SK-N-SH treated with all-trans-retinoic acid at 6 μM for 48 hours (cell line): ENCODE measurements around the gene GRIK3.

Experiments
- BACH2 ChIP-seq: fragments of 250-450 bp; sonication (Bioruptor Pico); IDR thresholded peaks from 2 replicates; pipeline ENCODE4 v1.9.0; 2021; ENCODE audit warnings: mild to moderate bottlenecking, borderline replicate concordance
- CREB5 ChIP-seq: fragments of 250-450 bp; sonication (Bioruptor Pico); IDR thresholded peaks from 2 replicates; pipeline ENCODE4 v1.5.1; 2020; ENCODE audit warnings: low read depth, mild to moderate bottlenecking, moderate library complexity
- CSDC2 ChIP-seq: fragments of 250-450 bp; sonication (Bioruptor Pico); IDR thresholded peaks from 2 replicates; pipeline ENCODE4 v1.5.0; 2020; ENCODE audit warnings: mild to moderate bottlenecking, moderate library complexity
- ESRRG ChIP-seq: fragments of 250-450 bp; sonication (Bioruptor Pico); IDR thresholded peaks from 2 replicates; pipeline ENCODE4 v1.6.1; 2021; ENCODE audit warnings: mild to moderate bottlenecking
- GLIS3 ChIP-seq: fragments of 250-450 bp; sonication (Bioruptor Pico); IDR thresholded peaks from 2 replicates; pipeline ENCODE4 v1.5.0; 2020; ENCODE audit warnings: mild to moderate bottlenecking, moderate library complexity
- PATZ1 ChIP-seq: fragments of 250-450 bp; sonication (Bioruptor Pico); IDR thresholded peaks from 2 replicates; pipeline ENCODE4 v1.8.0; 2020; ENCODE audit warnings: mild to moderate bottlenecking, moderate library complexity, borderline replicate concordance
- PPARA ChIP-seq: fragments of 250-450 bp; sonication (Bioruptor Pico); IDR thresholded peaks from 2 replicates; pipeline ENCODE4 v1.5.0; 2020; ENCODE audit warnings: mild to moderate bottlenecking, borderline replicate concordance
- TCF4 ChIP-seq: fragments of 250-450 bp; sonication (Bioruptor Pico); IDR thresholded peaks from 2 replicates; pipeline ENCODE4 v1.8.0; 2021; ENCODE audit warnings: mild to moderate bottlenecking, moderate library complexity, borderline replicate concordance
- TSHZ2 ChIP-seq: fragments of 250-450 bp; sonication (Bioruptor Pico); IDR thresholded peaks from 2 replicates; pipeline ENCODE4 v1.5.0; 2020; ENCODE audit warnings: mild to moderate bottlenecking, moderate library complexity
- ZNF70 ChIP-seq: fragments of 450-650 bp; formaldehyde crosslinking; IDR thresholded peaks from 2 replicates; pipeline ENCODE4 v1.5.0; 2020; ENCODE audit warnings: mild to moderate bottlenecking, moderate library complexity
- TF ChIP-seq, protein P1 (sequence below): fragments of 250-450 bp; sonication (Bioruptor Pico); IDR thresholded peaks from 2 replicates; pipeline ENCODE4 v1.5.1; 2021; ENCODE audit warnings: mild to moderate bottlenecking, moderate library complexity

DNA sequence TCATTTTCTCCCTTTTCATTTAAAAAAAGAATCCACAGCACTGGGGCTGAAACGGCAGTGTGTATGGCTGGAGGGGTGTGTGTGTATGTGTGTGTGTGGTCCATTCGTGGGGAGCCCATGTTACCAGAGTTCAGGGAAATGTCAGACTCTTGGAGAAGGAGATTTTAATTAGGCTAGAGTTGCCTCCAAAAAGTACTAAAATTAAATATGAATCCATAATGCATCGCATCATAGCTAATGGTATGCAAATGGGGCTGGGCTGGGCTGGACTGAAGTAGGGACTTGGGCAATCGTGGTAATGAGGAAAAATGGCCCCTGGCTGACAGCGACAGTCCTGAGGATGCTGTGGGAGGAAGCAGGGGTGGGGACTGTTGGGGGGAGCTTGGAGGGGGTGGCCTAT is 24.8 kb downstream of the GRIK3 start:
- TF ChIP-seq CREB5 (no peak), PATZ1 (CRISPR knock-in tag) (no peak), GLIS3 (CRISPR knock-in tag) (no peak), ESRRG (CRISPR knock-in tag) (no peak), ZNF70 (CRISPR knock-in tag) (no peak), TCF4 (CRISPR knock-in tag) (no peak), PPARA (CRISPR knock-in tag) (no peak), CSDC2 (CRISPR knock-in tag) (no peak), TSHZ2 (no peak), BACH2 (no peak)
- TF ChIP-seq, protein P1, sequence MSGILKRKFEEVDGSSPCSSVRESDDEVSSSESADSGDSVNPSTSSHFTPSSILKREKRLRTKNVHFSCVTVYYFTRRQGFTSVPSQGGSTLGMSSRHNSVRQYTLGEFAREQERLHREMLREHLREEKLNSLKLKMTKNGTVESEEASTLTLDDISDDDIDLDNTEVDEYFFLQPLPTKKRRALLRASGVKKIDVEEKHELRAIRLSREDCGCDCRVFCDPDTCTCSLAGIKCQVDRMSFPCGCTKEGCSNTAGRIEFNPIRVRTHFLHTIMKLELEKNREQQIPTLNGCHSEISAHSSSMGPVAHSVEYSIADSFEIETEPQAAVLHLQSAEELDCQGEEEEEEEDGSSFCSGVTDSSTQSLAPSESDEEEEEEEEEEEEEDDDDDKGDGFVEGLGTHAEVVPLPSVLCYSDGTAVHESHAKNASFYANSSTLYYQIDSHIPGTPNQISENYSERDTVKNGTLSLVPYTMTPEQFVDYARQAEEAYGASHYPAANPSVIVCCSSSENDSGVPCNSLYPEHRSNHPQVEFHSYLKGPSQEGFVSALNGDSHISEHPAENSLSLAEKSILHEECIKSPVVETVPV (CRISPR knock-in tag): no peak
